CD14-positive monocyte (primary cell): ENCODE measurements around the gene KIF3A. TPM values are rescaled to one million over a fixed set of nuclear protein-coding genes. Genes with fewer than 3 reads are reported as not detected.

Experiments used
- DNase-seq, 3 donors: peaks; one replicate each; pipeline ENCODE4 v3.0.0-alpha.2; 2011 to 2022
- H2AFZ ChIP-seq: 2 replicates; pipeline ENCODE4 v1.6.0; 2012; ENCODE audit warnings: mild to moderate bottlenecking, low read depth, low read length, inconsistent platforms; ENCODE audit not compliant: insufficient read depth, poor library complexity, severe bottlenecking
- H3K27ac ChIP-seq, 2 donors: 1 replicate in 1 of 2; 2 replicates in 1 of 2; pipeline ENCODE4 v1.5.1; 2012 to 2013; ENCODE audit warnings: low read length in 2 of 2, control low read depth in 1 of 2, inconsistent platforms in 1 of 2, low read depth in 1 of 2, mild to moderate bottlenecking in 1 of 2
- H3K27me3 ChIP-seq, 2 donors: one replicate each; pipeline versions ENCODE4 v1.6.0 to v1.6.1; 2011 to 2013; ENCODE audit warnings: low read length in 2 of 2; ENCODE audit not compliant: control insufficient read depth in 2 of 2, insufficient read depth in 2 of 2
- H3K36me3 ChIP-seq, 2 donors: replicated peaks in 1 of 2; 1 replicate in 1 of 2; 2 replicates in 1 of 2; pipeline versions ENCODE4 v1.5.1 to v1.6.1; 2012 to 2013; ENCODE audit warnings: low read length in 2 of 2, control low read depth in 1 of 2, inconsistent platforms in 1 of 2, mild to moderate bottlenecking in 1 of 2; ENCODE audit not compliant: insufficient read depth in 2 of 2, control insufficient read depth in 1 of 2
- H3K4me1 ChIP-seq, 2 donors: 1 replicate in 1 of 2; 2 replicates in 1 of 2; pipeline versions ENCODE4 v1.5.1 to v1.6.1; 2012 to 2013; ENCODE audit warnings: low read length in 2 of 2, control low read depth in 1 of 2, inconsistent platforms in 1 of 2, mild to moderate bottlenecking in 1 of 2, moderate library complexity in 1 of 2; ENCODE audit not compliant: insufficient read depth in 2 of 2, control insufficient read depth in 1 of 2
- H3K4me2 ChIP-seq: replicated peaks from 2 replicates; pipeline ENCODE3; 2012; ENCODE audit warnings: low read length, moderate library complexity, mild to moderate bottlenecking; ENCODE audit not compliant: poor library complexity, severe bottlenecking; ENCODE audit errors: extremely low read depth
- H3K4me3 ChIP-seq, 3 experiments: fragments of 200-600 bp in 1 of 3; sonication (generic) in 1 of 3; replicated peaks in 1 of 3; 1 replicate in 2 of 3; 2 replicates in 1 of 3; pipeline ENCODE4 v1.5.1; 2011 to 2013; ENCODE audit warnings: low read length in 3 of 3, mild to moderate bottlenecking in 3 of 3, control low read depth in 2 of 3, low read depth in 2 of 3, inconsistent platforms in 1 of 3, moderate library complexity in 1 of 3
- H3K79me2 ChIP-seq: 2 replicates; pipeline ENCODE4 v1.6.0; 2012; ENCODE audit warnings: mild to moderate bottlenecking, control low read depth, inconsistent platforms, low read length, moderate library complexity; ENCODE audit not compliant: insufficient read depth
- H3K9ac ChIP-seq: 2 replicates; pipeline ENCODE4 v1.6.0; 2017; ENCODE audit warnings: low read length, mild to moderate bottlenecking; ENCODE audit not compliant: insufficient read depth, poor library complexity, severe bottlenecking
- H3K9me3 ChIP-seq, 2 donors: replicated peaks in 1 of 2; 1 replicate in 1 of 2; 2 replicates in 1 of 2; pipeline versions ENCODE4 v1.5.1 to v1.6.1; 2012 to 2013; ENCODE audit warnings: low read length in 2 of 2, control low read depth in 1 of 2; ENCODE audit not compliant: control insufficient read depth in 1 of 2, insufficient read depth in 1 of 2
- H4K20me1 ChIP-seq: 2 replicates; pipeline ENCODE4 v1.6.0; 2012; ENCODE audit warnings: mild to moderate bottlenecking, low read length, control low read depth, moderate library complexity; ENCODE audit not compliant: insufficient read depth
- H3K27ac Mint-ChIP-seq, 7 donors: one replicate each; pipeline ENCODE4 v1.8.0; 2020; ENCODE audit warnings: mild to moderate bottlenecking in 7 of 7, mixed read lengths in 7 of 7, moderate library complexity in 6 of 7, inconsistent platforms in 2 of 7
- H3K27me3 Mint-ChIP-seq, 3 donors: one replicate each; pipeline ENCODE4 v1.8.0; 2021 to 2022; ENCODE audit warnings: low read depth in 3 of 3, mild to moderate bottlenecking in 3 of 3, mixed read lengths in 3 of 3, moderate library complexity in 3 of 3, inconsistent platforms in 1 of 3
- H3K36me3 Mint-ChIP-seq, 2 donors: one replicate each; pipeline ENCODE4 v1.8.0; 2020; ENCODE audit warnings: mixed read lengths in 2 of 2, inconsistent platforms in 1 of 2, mild to moderate bottlenecking in 1 of 2
- H3K4me1 Mint-ChIP-seq: one replicate; pipeline ENCODE4 v1.8.0; 2020; ENCODE audit warnings: mild to moderate bottlenecking, mixed read lengths
- H3K4me3 Mint-ChIP-seq, 2 donors: one replicate each; pipeline ENCODE4 v1.8.0; 2020; ENCODE audit warnings: mild to moderate bottlenecking in 2 of 2, mixed read lengths in 2 of 2, moderate library complexity in 1 of 2
- H3K9me3 Mint-ChIP-seq, 7 donors: one replicate each; pipeline ENCODE4 v1.8.0; 2020 to 2022; ENCODE audit warnings: mixed read lengths in 7 of 7, mild to moderate bottlenecking in 6 of 7, moderate library complexity in 6 of 7, inconsistent platforms in 2 of 7
- WGBS: methylation state at CpG from one replicate; pipeline ENCODE4 v1.1.5; 2013; ENCODE audit warnings: missing lambda C conversion rate; ENCODE audit not compliant: insufficient coverage; 5-methylcytosine and 5-hydroxymethylcytosine counted together
- intact Hi-C, 2 donors: fragments of 100-400 bp; cut with micrococcal nuclease; formaldehyde crosslinking; loops; one replicate each; pipeline versions ENCODE4 v1.15.0 to v1.15.1; 2023
- polyA plus RNA-seq, 3 donors: library from polyadenylated mRNA; depleted of rRNA in 1 of 3; unstranded in 2 of 3; stranded (reverse) in 1 of 3; fragments of 300-500 nt in 2 of 3; fragments of >200 nt in 1 of 3; fragmentation: Illumina TruSeq in 2 of 3; gene quantifications; 1 replicate in 2 of 3; 2 replicates in 1 of 3; pipeline ENCODE4 v1.2.3, GENCODE V29; 2012 to 2021
- TF ChIP-seq, protein P1 (sequence below): fragments of 200-600 bp; IDR thresholded peaks from one replicate; pipeline ENCODE4 v1.8.0; 2022; ENCODE audit warnings: antibody characterized with exemption, mild to moderate bottlenecking

Gene KIF3A
- polyA plus RNA-seq, 3 donors, result 0.68 to 1.3 (median 1.2) TPM

DNA sequence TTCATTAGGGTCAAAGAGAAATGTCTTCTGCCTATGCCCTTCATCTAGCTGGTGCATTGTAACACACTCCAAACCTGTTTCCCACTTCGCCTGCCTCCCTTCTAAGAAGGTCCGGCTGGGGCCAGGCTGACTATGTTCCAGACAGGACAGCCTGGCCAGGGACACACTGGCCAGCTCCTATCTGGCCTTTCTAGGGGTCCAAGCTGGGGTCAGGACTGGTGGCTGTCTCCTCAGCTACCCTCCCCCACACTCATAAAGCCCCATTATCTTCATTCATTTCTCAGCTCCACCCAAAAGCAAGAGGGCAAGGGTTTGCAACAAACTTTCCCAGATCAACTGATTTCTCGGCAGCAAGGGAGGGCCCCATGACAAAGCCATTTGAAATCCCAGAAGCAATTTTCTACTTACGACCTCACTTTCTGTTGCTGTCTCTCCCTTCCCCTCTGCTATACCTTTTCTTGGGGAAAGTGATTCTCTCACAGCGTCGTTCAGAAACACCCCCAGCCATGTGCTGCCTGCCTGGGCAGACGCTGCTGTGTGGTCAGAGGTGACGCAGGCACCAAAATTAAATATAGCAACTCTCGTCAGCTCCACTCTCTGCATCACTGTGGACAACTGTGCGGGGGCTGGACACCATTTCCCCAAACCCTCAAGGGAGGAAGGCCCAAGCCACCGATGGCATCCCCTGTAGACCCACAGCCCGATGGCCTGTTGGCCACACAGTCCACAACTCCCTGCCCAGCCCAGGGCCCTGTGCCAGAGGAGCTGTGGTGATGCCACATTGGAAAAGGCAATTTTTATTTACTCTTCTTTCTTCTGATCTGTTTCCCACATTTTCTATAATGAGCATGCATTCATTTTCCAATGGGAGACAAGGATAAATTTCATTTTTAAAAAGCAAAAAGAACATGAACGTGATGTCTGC is 73.3 kb downstream of the KIF3A start:
- Histone ChIP-seq H3K4me2 (no peak overlapping the region), H2AFZ (no peak overlapping the region), H4K20me1 (no peaks in the 10 kb centered on the region), H3K79me2 (no peaks in the 10 kb centered on the region), H3K36me3 (no peaks in the 10 kb centered on the region), H3K4me3 (no peak overlapping the region), H3K9me3 (no peaks in the 10 kb centered on the region), H3K27ac (no peak overlapping the region), H3K9ac (no peak overlapping the region), H3K4me1 (no peaks in the 10 kb centered on the region), H3K27me3 (no peaks in the 10 kb centered on the region)
- Mint-ChIP-seq H3K27me3 (peaks cover 0 to 6% (median 3%) of the 10 kb centered on the region in 3 donors), H3K36me3 (no peaks in the 10 kb centered on the region), H3K27ac (no peak overlapping the region), H3K4me3 (no peak overlapping the region), H3K4me1 (no peaks in the 10 kb centered on the region), H3K9me3 (peaks cover 0 to 2% (median 0%) of the 10 kb centered on the region in 7 donors)
- DNase-seq, result no peak
- WGBS, result 87% methylated on average over 7 of the region's 13 CpGs
- TF ChIP-seq, protein P1, sequence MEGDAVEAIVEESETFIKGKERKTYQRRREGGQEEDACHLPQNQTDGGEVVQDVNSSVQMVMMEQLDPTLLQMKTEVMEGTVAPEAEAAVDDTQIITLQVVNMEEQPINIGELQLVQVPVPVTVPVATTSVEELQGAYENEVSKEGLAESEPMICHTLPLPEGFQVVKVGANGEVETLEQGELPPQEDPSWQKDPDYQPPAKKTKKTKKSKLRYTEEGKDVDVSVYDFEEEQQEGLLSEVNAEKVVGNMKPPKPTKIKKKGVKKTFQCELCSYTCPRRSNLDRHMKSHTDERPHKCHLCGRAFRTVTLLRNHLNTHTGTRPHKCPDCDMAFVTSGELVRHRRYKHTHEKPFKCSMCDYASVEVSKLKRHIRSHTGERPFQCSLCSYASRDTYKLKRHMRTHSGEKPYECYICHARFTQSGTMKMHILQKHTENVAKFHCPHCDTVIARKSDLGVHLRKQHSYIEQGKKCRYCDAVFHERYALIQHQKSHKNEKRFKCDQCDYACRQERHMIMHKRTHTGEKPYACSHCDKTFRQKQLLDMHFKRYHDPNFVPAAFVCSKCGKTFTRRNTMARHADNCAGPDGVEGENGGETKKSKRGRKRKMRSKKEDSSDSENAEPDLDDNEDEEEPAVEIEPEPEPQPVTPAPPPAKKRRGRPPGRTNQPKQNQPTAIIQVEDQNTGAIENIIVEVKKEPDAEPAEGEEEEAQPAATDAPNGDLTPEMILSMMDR, result no peak
- intact Hi-C loops, result no loop called here

- H3K9me3 Mint-ChIP-seq, result peaks cover 0 to 2% (median 0%) of the 10 kb centered on the region in 7 donors
- 56% methylated on average over 22 of the region's 25 CpGs for WGBS
- no peak overlapping the region for H3K27ac ChIP-seq
- H4K20me1 ChIP-seq, result no peaks in the 10 kb centered on the region
- H3K27ac Mint-ChIP-seq, result peak overlapping the region in 1 of 7 donors; percentile 42
- DNase-seq, result no peak
- H3K9me3 ChIP-seq, result no peaks in the 10 kb centered on the region
- no peaks in the 10 kb centered on the region for H3K79me2 ChIP-seq
- no peaks in the 10 kb centered on the region for H3K36me3 Mint-ChIP-seq
- H3K4me3 ChIP-seq, result no peak overlapping the region
- H3K4me1 Mint-ChIP-seq, result no peaks in the 10 kb centered on the region
- intact Hi-C loops, result no loop called here
- H3K36me3 ChIP-seq, result no peaks in the 10 kb centered on the region
- no peaks in the 10 kb centered on the region for H3K4me1 ChIP-seq
- H3K4me2 ChIP-seq, result no peak overlapping the region
- TF ChIP-seq, protein P1, result no peak
- H3K9ac ChIP-seq, result no peak overlapping the region
- H3K4me3 Mint-ChIP-seq, result no peak overlapping the region
- H2AFZ ChIP-seq, result peak overlapping the region; percentile 27
- peaks cover 0 to 4% (median 3%) of the 10 kb centered on the region in 3 donors for H3K27me3 Mint-ChIP-seq
- H3K27me3 ChIP-seq, result no peaks in the 10 kb centered on the region
These were observed 74.2 kb downstream of the KIF3A start for GRCh38 chr5:132662925-132663770.
